ENCODE data around the gene WFDC12. TPM values are rescaled to one million over a fixed set of nuclear protein-coding genes. Genes with fewer than 3 reads are reported as not detected.

The WFDC12 gene
- polyA plus RNA-seq, 4 donors: 0.07 to 0.09 TPM; not detected in 2

- DNase-seq (no peak), FAIRE-seq (no peak)
- Histone ChIP-seq H3K4me1 (ENCODE audit: control insufficient read depth in 3 of 3, insufficient read depth in 2 of 3, low read depth in 1 of 3, low read length in 2 of 3) (no peaks in the 10 kb centered on the region), H3K9me3 (ENCODE audit: control insufficient read depth in 2 of 2, insufficient read depth in 1 of 2, low read depth in 1 of 2, low read length in 1 of 2) (peaks cover 0 to 9% of the 10 kb centered on the region in 2 donors), H3K27ac (ENCODE audit: low read depth in 1 of 3, low read length in 2 of 3) (no peak overlapping the region), H3K4me3 (ENCODE audit: low read depth in 1 of 3, low read length in 3 of 3) (no peak overlapping the region), H3K36me3 (ENCODE audit: control insufficient read depth in 3 of 3, insufficient read depth in 2 of 3, low read depth in 1 of 3, low read length in 3 of 3) (peaks cover under 1 to 6% (median 4%) of the 10 kb centered on the region in 3 donors), H3K27me3 (ENCODE audit: control insufficient read depth in 3 of 3, insufficient read depth in 3 of 3, low read length in 3 of 3) (no peaks in the 10 kb centered on the region)
- 76 to 86% (median 84%) methylated on average over 2 of the region's 2 CpGs for WGBS, 3 donors
These were observed 39.0 kb downstream of the WFDC12 start for GRCh38 chr20:45085289-45085688.

- no peaks in the 10 kb centered on the region for H3K4me1 ChIP-seq (ENCODE audit: control insufficient read depth in 3 of 3, insufficient read depth in 2 of 3, low read depth in 1 of 3, low read length in 2 of 3)
- WGBS, 3 donors: 95 to 100% (median 97%) methylated on average over 1 of the region's 1 CpG
- peaks cover 0 to 9% of the 10 kb centered on the region in 2 donors for H3K9me3 ChIP-seq (ENCODE audit: control insufficient read depth in 2 of 2, insufficient read depth in 1 of 2, low read depth in 1 of 2, low read length in 1 of 2)
- no peak overlapping the region for H3K27ac ChIP-seq (ENCODE audit: low read depth in 1 of 3, low read length in 2 of 3)
- H3K4me3 ChIP-seq (ENCODE audit: low read depth in 1 of 3, low read length in 3 of 3): no peak overlapping the region
- no peak for FAIRE-seq
- H3K27me3 ChIP-seq (ENCODE audit: control insufficient read depth in 3 of 3, insufficient read depth in 3 of 3, low read length in 3 of 3): no peaks in the 10 kb centered on the region
- peaks cover 7 to 10% (median 8%) of the 10 kb centered on the region in 3 donors for H3K36me3 ChIP-seq (ENCODE audit: control insufficient read depth in 3 of 3, insufficient read depth in 2 of 3, low read depth in 1 of 3, low read length in 3 of 3)
- DNase-seq: peak in 1 of 2 donors; percentile 56
These were observed 41.1 kb downstream of the WFDC12 start for GRCh38 chr20:45083127-45083526.

- FAIRE-seq: no peak
- WGBS, 3 donors: 97 to 98% (median 98%) methylated on average over 3 of the region's 3 CpGs
- peaks cover 7 to 10% (median 8%) of the 10 kb centered on the region in 3 donors for H3K36me3 ChIP-seq (ENCODE audit: control insufficient read depth in 3 of 3, insufficient read depth in 2 of 3, low read depth in 1 of 3, low read length in 3 of 3)
These were observed 41.8 kb downstream of the WFDC12 start for GRCh38 chr20:45082468-45082867.

DNA sequence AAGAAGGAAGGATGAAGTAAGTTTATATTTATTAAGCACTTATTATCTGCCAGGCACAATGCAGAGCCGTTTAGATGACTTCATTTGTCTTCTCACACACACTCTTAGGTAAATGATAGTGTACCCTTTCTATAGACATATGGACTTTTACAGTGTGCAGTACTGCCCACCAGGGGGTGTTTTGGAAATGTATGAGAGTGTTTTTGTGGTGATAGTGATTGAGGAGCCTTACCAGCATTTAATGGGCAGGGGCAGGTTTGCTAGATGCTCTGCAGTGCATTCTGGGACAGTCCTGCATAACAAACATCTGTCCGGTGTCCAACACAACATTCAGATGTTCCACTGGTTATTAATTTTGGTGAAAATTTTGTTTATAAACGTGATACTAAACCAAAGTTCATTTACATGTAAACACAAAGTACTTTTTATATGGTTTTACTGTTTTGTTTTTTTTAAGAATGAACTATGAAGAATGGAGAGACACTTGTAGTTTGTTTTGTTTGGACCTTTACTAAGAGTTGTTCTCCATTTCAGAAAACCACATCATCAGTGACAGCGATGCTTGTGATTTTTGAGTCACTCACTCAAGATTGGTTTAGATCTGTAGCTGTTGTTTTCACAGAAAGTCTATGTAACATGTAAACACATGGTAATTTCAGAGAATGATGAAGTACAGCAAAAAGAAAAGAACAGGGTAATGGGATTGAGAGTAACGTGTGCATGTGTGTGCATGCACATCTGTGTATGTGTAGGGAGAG is 43.2 kb downstream of the WFDC12 start:
- Histone ChIP-seq H3K36me3 (ENCODE audit: control insufficient read depth in 3 of 3, insufficient read depth in 2 of 3, low read depth in 1 of 3, low read length in 3 of 3) (peaks cover 10 to 12% (median 11%) of the 10 kb centered on the region in 3 donors), H3K4me1 (ENCODE audit: control insufficient read depth in 3 of 3, insufficient read depth in 2 of 3, low read depth in 1 of 3, low read length in 2 of 3) (no peaks in the 10 kb centered on the region), H3K27ac (ENCODE audit: low read depth in 1 of 3, low read length in 2 of 3) (no peak overlapping the region), H3K4me3 (ENCODE audit: low read depth in 1 of 3, low read length in 3 of 3) (no peak overlapping the region), H3K9me3 (ENCODE audit: control insufficient read depth in 2 of 2, insufficient read depth in 1 of 2, low read depth in 1 of 2, low read length in 1 of 2) (peaks cover 0 to 9% of the 10 kb centered on the region in 2 donors), H3K27me3 (ENCODE audit: control insufficient read depth in 3 of 3, insufficient read depth in 3 of 3, low read length in 3 of 3) (no peaks in the 10 kb centered on the region)
- no peak for FAIRE-seq
- no peak for DNase-seq
- 67 to 79% (median 78%) methylated on average over 5 of the region's 5 CpGs for WGBS, 3 donors

More at GRCh38 chr20:45082468-45082867, 41.8 kb downstream of the WFDC12 start:
- Histone ChIP-seq H3K27ac (ENCODE audit: low read depth in 1 of 3, low read length in 2 of 3) (no peak overlapping the region), H3K9me3 (ENCODE audit: control insufficient read depth in 2 of 2, insufficient read depth in 1 of 2, low read depth in 1 of 2, low read length in 1 of 2) (peaks cover 0 to 9% of the 10 kb centered on the region in 2 donors), H3K4me3 (ENCODE audit: low read depth in 1 of 3, low read length in 3 of 3) (no peak overlapping the region), H3K27me3 (ENCODE audit: control insufficient read depth in 3 of 3, insufficient read depth in 3 of 3, low read length in 3 of 3) (no peaks in the 10 kb centered on the region), H3K4me1 (ENCODE audit: control insufficient read depth in 3 of 3, insufficient read depth in 2 of 3, low read depth in 1 of 3, low read length in 2 of 3) (no peaks in the 10 kb centered on the region)
- no peak for DNase-seq

DNA sequence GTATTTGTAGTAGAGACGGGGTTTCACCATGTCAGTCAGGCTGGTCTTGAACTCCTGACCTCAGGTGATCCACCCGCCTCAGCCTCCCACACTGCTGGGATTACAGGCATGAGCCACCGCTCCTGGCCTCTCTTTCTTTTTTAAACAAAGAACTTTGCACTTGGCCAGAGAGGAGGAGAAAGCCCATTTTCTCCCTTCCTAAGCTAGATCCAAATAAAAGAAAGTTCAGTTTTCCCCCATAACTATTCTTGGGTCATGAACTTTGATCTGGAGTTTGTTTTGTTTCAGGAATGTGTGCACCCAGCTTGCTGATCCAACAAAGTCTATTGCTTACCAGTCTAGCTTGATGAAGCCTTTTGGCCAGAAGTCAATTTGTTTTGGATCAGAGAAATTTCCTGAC is 46.7 kb downstream of the WFDC12 start:
- Histone ChIP-seq H3K4me1 (ENCODE audit: control insufficient read depth in 3 of 3, insufficient read depth in 2 of 3, low read depth in 1 of 3, low read length in 2 of 3) (no peaks in the 10 kb centered on the region), H3K9me3 (ENCODE audit: control insufficient read depth in 2 of 2, insufficient read depth in 1 of 2, low read depth in 1 of 2, low read length in 1 of 2) (peaks cover 0 to 3% of the 10 kb centered on the region in 2 donors), H3K36me3 (ENCODE audit: control insufficient read depth in 3 of 3, insufficient read depth in 2 of 3, low read depth in 1 of 3, low read length in 3 of 3) (peaks cover 16 to 22% (median 18%) of the 10 kb centered on the region in 3 donors), H3K27me3 (ENCODE audit: control insufficient read depth in 3 of 3, insufficient read depth in 3 of 3, low read length in 3 of 3) (no peaks in the 10 kb centered on the region), H3K27ac (ENCODE audit: low read depth in 1 of 3, low read length in 2 of 3) (no peak overlapping the region), H3K4me3 (ENCODE audit: low read depth in 1 of 3, low read length in 3 of 3) (no peak overlapping the region)
- no peak for FAIRE-seq
- no peak for DNase-seq
- WGBS, 3 donors: 87 to 95% (median 94%) methylated on average over 3 of the region's 3 CpGs

Other genes starting within 250 kb of the WFDC12 start
- gene YWHAB, start 238.8 kb downstream of the WFDC12 start, polyA plus RNA-seq: 100 to 1,000 TPM; 125 to 157 (median 138) TPM
- 10 to 100 TPM in 2 of 4 donors, 1 to 10 TPM in 2; 7.0 to 28.4 (median 9.6) TPM for gene PABPC1L, start 214.4 kb downstream of the WFDC12 start, polyA plus RNA-seq
- 10 to 100 TPM in 3 of 4 donors, 1 to 10 TPM in 1; 9.6 to 34.1 (median 19.0) TPM for gene TOMM34, start 164.1 kb downstream of the WFDC12 start, polyA plus RNA-seq
- 10 to 100 TPM in 1 of 4 donors, 1 to 10 TPM in 3; 6.9 to 15.8 (median 8.9) TPM for gene STK4, start 158.0 kb downstream of the WFDC12 start, polyA plus RNA-seq
- gene KCNS1, start 23.3 kb downstream of the WFDC12 start, polyA plus RNA-seq: 1 to 10 TPM in 2 of 4 donors, not detected in 2; 1.0 to 1.3 TPM
- under 1 TPM in 1 of 4 donors, not detected in 3; 0.12 TPM for gene WFDC5, start 9.3 kb downstream of the WFDC12 start, polyA plus RNA-seq
- 10 to 100 TPM in 2 of 4 donors, 1 to 10 TPM in 2; 3.6 to 61.0 (median 10.5) TPM for gene PI3, start 50.4 kb upstream of the WFDC12 start, polyA plus RNA-seq
- gene SEMG1, start 82.6 kb upstream of the WFDC12 start, polyA plus RNA-seq: under 1 TPM in 1 of 4 donors, not detected in 3; 0.16 TPM
- not detected for gene SEMG2, start 96.9 kb upstream of the WFDC12 start, polyA plus RNA-seq
- 10 to 100 TPM in 3 of 4 donors, not detected in 1; 11.2 to 87.6 (median 47.7) TPM for gene SLPI, start 130.1 kb upstream of the WFDC12 start, polyA plus RNA-seq
- 1 to 10 TPM in 1 of 4 donors, under 1 TPM in 1, not detected in 2; 0.04 to 1.4 TPM for gene RBPJL, start 182.4 kb upstream of the WFDC12 start, polyA plus RNA-seq
- under 1 TPM in 1 of 4 donors, not detected in 3; 0.07 TPM for gene MATN4, start 183.8 kb upstream of the WFDC12 start, polyA plus RNA-seq
- 10 to 100 TPM; 14.3 to 95.8 (median 23.5) TPM for gene SDC4, start 224.0 kb upstream of the WFDC12 start, polyA plus RNA-seq
- gene SYS1, start 238.7 kb upstream of the WFDC12 start, polyA plus RNA-seq: 10 to 100 TPM; 13.6 to 40.3 (median 26.9) TPM